ENCODE measurements around the gene RAB11FIP5. TPM values are rescaled to one million over a fixed set of nuclear protein-coding genes. Genes with fewer than 3 reads are reported as not detected.

The RAB11FIP5 gene
- total RNA-seq, 1 donor from 2014 or later = 54.7 TPM

- H3K4me3 Mint-ChIP-seq (ENCODE audit: unreplicated experiment) = no peak overlapping the region
- H3K36me3 Mint-ChIP-seq (ENCODE audit: low read depth) = peaks cover 7% of the 10 kb centered on the region
- TF ChIP-seq, protein P1, sequence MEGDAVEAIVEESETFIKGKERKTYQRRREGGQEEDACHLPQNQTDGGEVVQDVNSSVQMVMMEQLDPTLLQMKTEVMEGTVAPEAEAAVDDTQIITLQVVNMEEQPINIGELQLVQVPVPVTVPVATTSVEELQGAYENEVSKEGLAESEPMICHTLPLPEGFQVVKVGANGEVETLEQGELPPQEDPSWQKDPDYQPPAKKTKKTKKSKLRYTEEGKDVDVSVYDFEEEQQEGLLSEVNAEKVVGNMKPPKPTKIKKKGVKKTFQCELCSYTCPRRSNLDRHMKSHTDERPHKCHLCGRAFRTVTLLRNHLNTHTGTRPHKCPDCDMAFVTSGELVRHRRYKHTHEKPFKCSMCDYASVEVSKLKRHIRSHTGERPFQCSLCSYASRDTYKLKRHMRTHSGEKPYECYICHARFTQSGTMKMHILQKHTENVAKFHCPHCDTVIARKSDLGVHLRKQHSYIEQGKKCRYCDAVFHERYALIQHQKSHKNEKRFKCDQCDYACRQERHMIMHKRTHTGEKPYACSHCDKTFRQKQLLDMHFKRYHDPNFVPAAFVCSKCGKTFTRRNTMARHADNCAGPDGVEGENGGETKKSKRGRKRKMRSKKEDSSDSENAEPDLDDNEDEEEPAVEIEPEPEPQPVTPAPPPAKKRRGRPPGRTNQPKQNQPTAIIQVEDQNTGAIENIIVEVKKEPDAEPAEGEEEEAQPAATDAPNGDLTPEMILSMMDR (IDR thresholded peaks at IDR 0.05) = no peak
- H3K9me3 Mint-ChIP-seq (ENCODE audit: low read depth) = no peaks in the 10 kb centered on the region
- DNase-seq (ENCODE audit: low spot score) = no peak
- no peaks in the 10 kb centered on the region for H3K27me3 Mint-ChIP-seq (ENCODE audit: low read depth)
- H3K4me1 Mint-ChIP-seq (ENCODE audit: low read depth) = peaks cover 17% of the 10 kb centered on the region
- H3K27ac Mint-ChIP-seq (ENCODE audit: unreplicated experiment) = no peak overlapping the region
Observed at GRCh38 chr2:73023497-73023896, 89.3 kb downstream of the RAB11FIP5 start.

Other genes starting within 250 kb of the RAB11FIP5 start
- 8.9 to 13.5 TPM (median 12.8 TPM) in 3 replicates for gene SPR, start 225.5 kb downstream of the RAB11FIP5 start, total RNA-seq
- not detected in 3 replicates for gene EMX1, start 195.4 kb downstream of the RAB11FIP5 start, total RNA-seq
- gene SFXN5, start 41.2 kb downstream of the RAB11FIP5 start, total RNA-seq = 10.6 to 18.1 TPM (median 13.5 TPM) in 3 replicates
- not detected in 3 replicates for gene NOTO, start 89.6 kb upstream of the RAB11FIP5 start, total RNA-seq
- gene SMYD5, start 101.3 kb upstream of the RAB11FIP5 start, total RNA-seq = 10.0 to 12.6 TPM (median 11.7 TPM) in 3 replicates
- 21.7 to 32.4 TPM (median 23.0 TPM) in 3 replicates for gene PRADC1, start 120.3 kb upstream of the RAB11FIP5 start, total RNA-seq
- 182 to 214 TPM (median 192 TPM) in 3 replicates for gene CCT7, start 121.4 kb upstream of the RAB11FIP5 start, total RNA-seq
- 1.6 to 4.0 TPM (median 3.6 TPM) in 3 replicates for gene FBXO41, start 171.5 kb upstream of the RAB11FIP5 start, total RNA-seq
- not detected in 3 replicates for gene EGR4, start 180.6 kb upstream of the RAB11FIP5 start, total RNA-seq